Fibroblast of lung (primary cell): ENCODE measurements around the gene OS9.

Source experiments
- CTCF ChIP-seq, 2 donors: IDR thresholded peaks in 1 of 2; conservative IDR thresholded peaks in 1 of 2; 1 replicate in 1 of 2; 2 replicates in 1 of 2; pipeline ENCODE4 v1.5.1; 2011 to 2012; ENCODE audit warnings: low read length in 2 of 2, control low read depth in 1 of 2, inconsistent platforms in 1 of 2, low read depth in 1 of 2, mild to moderate bottlenecking in 1 of 2
- EZH2 ChIP-seq: IDR thresholded peaks from 2 replicates; pipeline ENCODE4 v1.5.1; 2012; ENCODE audit warnings: low read length, control low read depth, mild to moderate bottlenecking; ENCODE audit errors: missing control alignments

- TF ChIP-seq CTCF (conservative IDR thresholded peaks at IDR 0.05 in 1 of 2, IDR thresholded peaks at IDR 0.05 in 1 of 2; ENCODE audit: low read depth in 1 of 2, low read length in 2 of 2) (peak; percentile 18 to 43), EZH2 (no peak)
Measured at GRCh38 chr12:57759360-57759980, 65.5 kb downstream of the OS9 start.
